Activated CD4-positive, alpha-beta memory T cell treated with anti-CD3 and anti-CD28 coated beads for 36 hours (primary cell): ENCODE results near the gene RIMS3. TPM values are rescaled to one million over a fixed set of nuclear protein-coding genes. Genes with fewer than 3 reads are reported as not detected.

ENCODE experiments used
- CTCF ChIA-PET: fragments of 350-600 bp; sonication (Branson Sonifier 250); formaldehyde crosslinking; loops from one replicate; lab custom pipeline; 2021; ENCODE audit warnings: antibody characterized with exemption, inconsistent platforms; lab: Charles Lee
- POLR2A ChIA-PET: fragments of 350-600 bp; sonication (Branson Sonifier 250); formaldehyde crosslinking; loops from one replicate; lab custom pipeline; 2021; ENCODE audit warnings: antibody characterized with exemption; lab: Charles Lee
- DNase-seq: peaks from one replicate; pipeline ENCODE4 v3.0.0-alpha.2; 2020
- H3K27ac Mint-ChIP-seq: one replicate; pipeline ENCODE4 v1.8.0; 2021; ENCODE audit warnings: mixed read lengths
- H3K27me3 Mint-ChIP-seq: one replicate; pipeline ENCODE4 v1.8.0; 2021; ENCODE audit warnings: mixed read lengths
- H3K36me3 Mint-ChIP-seq: one replicate; pipeline ENCODE4 v1.8.0; 2021; ENCODE audit warnings: mixed read lengths
- H3K4me1 Mint-ChIP-seq: one replicate; pipeline ENCODE4 v1.8.0; 2021; ENCODE audit warnings: low read depth, mixed read lengths
- H3K4me3 Mint-ChIP-seq: one replicate; pipeline ENCODE4 v1.8.0; 2021; ENCODE audit warnings: mild to moderate bottlenecking, mixed read lengths
- H3K9me3 Mint-ChIP-seq: one replicate; pipeline ENCODE4 v1.8.0; 2021; ENCODE audit warnings: mixed read lengths
- intact Hi-C: fragments of 100-400 bp; cut with micrococcal nuclease; formaldehyde crosslinking; loops from one replicate; pipeline ENCODE4 v1.15.1; 2023
- total RNA-seq, 2 experiments: library from RNA; stranded (reverse); gene quantifications; one replicate each; pipeline ENCODE4 v1.2.3, GENCODE V29; 2021

RIMS3 gene
- 1 to 10 TPM; 3.7 to 4.0 TPM for total RNA-seq

DNA sequence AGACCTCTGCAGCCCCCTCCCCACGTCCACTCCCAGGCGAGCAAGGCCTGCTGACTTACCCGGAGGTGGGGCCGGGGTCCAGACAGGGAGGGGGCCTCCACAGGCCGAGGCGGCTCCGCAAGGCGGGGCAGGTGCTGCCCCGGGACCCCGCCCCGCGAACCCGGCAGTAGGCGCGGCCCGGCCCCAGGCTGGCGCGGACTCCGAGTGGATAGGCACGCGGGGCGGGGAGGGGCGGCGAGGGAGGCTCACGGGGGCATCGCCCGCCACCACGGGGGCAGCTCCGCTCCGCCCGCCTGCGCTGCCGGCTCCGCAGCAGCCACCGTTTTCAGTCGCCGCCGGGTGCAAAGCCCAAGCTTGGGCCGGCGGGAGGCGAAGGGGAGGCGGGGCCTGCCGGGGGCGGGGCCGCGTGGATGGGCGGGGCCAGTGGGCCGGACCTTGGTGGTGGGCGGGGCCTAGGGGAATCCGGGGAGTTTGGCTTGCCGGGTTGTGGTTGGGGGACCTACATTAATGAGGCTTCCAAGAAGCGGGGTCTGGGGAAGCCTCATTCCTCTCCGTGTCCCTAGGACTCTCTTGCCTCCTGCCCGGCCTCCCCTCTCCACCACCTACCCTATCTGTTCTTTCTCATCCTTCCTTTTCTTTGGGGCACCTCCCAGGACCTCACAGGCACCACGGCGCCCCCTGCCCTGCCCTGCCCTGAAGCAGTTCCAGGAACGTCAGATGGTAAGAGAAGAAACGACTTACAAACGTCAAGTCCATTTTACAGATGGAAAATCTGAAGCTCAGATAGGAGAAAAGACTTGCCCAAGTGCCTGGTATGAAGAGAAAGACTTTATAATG, at the start of gene RIMS3:
RIMS3 (minus strand) TSS at position 348 of the 837 bp plus-strand sequence. CDS start 23,757 bp downstream, outside the sequence.
- no peaks in the 10 kb centered on the region for H3K9me3 Mint-ChIP-seq
- no peak within 1 kb of the TSS for H3K27ac Mint-ChIP-seq
- no peaks in the 10 kb centered on the region for H3K27me3 Mint-ChIP-seq
- peaks cover 16% of the 10 kb centered on the region for H3K4me1 Mint-ChIP-seq
- peak within 1 kb of the TSS; percentile 73 for H3K4me3 Mint-ChIP-seq
- intact Hi-C loops = loop anchor here (5.0 kb wide), 2 partner anchors 187 to 523 kb away; no protein-coding TSS in a partner anchor
- H3K36me3 Mint-ChIP-seq = no peaks in the 10 kb centered on the region
- ChIA-PET POLR2A (interaction anchor here (0.8 kb wide), 1 partner anchor 26 kb away, joined by 3 read pairs; the partner anchor contains the start of gene NFYC), CTCF (interaction anchor here (1.1 to 1.2 kb wide), 2 partner anchors 66 to 107 kb away, joined by 3 to 4 read pairs; no protein-coding TSS in a partner anchor)
- peak; percentile 91 for DNase-seq

DNA sequence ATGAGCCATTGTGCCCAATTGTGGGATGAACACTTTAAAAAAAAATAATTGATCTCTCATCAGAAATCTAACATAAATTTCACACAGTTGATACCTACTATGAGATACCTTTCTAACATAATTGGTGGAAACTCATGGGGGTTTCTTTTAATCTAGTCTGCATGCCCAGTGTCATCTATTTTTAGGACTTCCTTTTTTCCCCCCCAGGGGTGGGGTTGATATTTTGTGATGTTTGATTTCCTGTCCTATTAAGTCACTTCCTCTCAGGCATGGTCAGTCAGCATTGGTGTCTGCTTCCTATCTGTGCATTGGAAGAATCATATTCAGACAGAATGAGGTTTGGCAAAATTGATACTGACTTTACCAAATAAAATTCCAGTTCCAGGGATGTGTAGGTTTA, 47.5 kb upstream of the RIMS3 start:
- H3K36me3 Mint-ChIP-seq = peaks cover 6% of the 10 kb centered on the region
- H3K27ac Mint-ChIP-seq = peak overlapping the region; percentile 69
- H3K4me3 Mint-ChIP-seq = no peak overlapping the region
- H3K4me1 Mint-ChIP-seq = peaks cover 65% of the 10 kb centered on the region
- ChIA-PET CTCF (no interaction called here), POLR2A (no interaction called here)
- H3K9me3 Mint-ChIP-seq = no peaks in the 10 kb centered on the region
- intact Hi-C loops = no loop called here
- DNase-seq = no peak
- no peaks in the 10 kb centered on the region for H3K27me3 Mint-ChIP-seq

DNA sequence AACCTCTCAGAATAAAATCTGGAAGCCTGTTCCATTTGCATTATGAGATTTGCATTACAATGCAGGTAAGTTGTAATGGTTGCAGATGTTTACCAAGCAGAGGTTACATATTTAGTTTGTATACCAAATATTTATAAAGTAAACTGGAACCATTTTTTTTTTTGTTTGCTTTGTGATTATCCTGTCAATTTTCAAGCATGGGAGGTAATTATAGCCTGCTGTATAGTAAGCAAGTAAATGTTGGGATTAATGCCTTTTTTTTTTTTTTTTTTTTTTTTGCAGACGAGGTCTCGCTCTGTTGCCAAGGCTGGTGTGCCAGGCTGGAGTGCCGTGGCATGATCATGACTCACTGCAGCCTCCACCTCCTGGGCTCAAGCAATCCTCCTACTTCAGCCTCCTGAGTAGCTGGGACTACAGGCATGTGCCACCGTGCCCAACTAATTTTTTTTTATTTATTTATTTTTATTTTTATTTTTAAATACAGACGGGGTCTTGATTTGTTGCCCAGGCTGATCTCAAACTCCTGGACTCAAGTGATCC, 47.0 kb upstream of the RIMS3 start:
- ChIA-PET CTCF (interaction anchor here (1.2 kb wide), 1 partner anchor 9 kb away, joined by 4 read pairs; no protein-coding TSS in a partner anchor), POLR2A (interaction anchor here (1.4 kb wide), 1 partner anchor 21 kb away, joined by 4 read pairs; the partner anchor contains the start of gene NFYC)
- Mint-ChIP-seq H3K36me3 (peaks cover 6% of the 10 kb centered on the region), H3K27ac (no peak overlapping the region), H3K9me3 (no peaks in the 10 kb centered on the region), H3K4me3 (no peak overlapping the region), H3K4me1 (peaks cover 66% of the 10 kb centered on the region), H3K27me3 (no peaks in the 10 kb centered on the region)
- no peak for DNase-seq
- intact Hi-C loops = no loop called here

DNA sequence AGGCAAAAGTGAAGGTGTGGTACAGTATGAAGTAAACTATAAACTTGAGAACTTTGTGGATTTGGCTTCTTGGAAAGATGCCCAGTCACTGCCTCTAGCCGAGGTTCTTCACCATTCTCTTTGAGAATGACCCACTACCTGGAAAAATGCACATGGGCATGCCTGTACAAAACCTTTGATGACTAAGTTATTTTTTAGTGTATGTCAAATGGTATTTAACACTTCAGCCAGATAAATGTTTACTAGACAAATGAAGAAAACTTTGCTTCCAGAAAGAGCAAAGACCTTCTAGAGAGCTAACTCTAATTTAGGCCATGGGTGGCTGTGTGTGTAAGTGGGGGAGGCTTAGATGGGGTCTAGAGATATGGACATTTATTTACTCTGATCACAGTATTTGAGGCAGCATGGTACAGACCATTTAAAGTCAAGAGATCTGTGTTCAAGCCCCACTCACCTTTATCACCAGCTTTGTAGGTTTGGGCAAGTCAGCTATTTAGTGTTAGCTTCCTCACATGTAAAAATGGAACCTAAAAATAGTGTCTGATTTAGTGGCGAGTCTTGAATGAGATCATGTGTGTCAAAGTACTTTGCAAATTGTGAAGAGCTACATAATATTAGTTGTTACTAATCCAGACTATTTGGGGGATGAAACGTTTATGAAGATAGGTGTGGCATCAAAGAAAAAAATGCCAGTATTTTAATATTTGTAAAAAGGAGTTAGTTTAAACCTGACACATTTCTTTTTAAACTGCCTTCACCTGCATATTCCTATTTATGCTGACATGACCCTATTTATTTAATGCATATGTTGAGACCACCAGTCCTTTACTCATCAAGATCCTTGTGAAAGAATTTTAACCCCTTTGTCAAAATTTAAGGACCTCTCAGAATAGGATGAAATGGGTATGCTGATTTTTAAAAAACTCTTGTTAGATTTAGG, 46.3 kb upstream of the RIMS3 start:
- intact Hi-C loops = no loop called here
- Mint-ChIP-seq H3K27me3 (no peaks in the 10 kb centered on the region), H3K4me1 (peaks cover 61% of the 10 kb centered on the region), H3K9me3 (no peaks in the 10 kb centered on the region), H3K27ac (peak overlapping the region; percentile 52), H3K4me3 (no peak overlapping the region), H3K36me3 (peaks cover 6% of the 10 kb centered on the region)
- POLR2A ChIA-PET = interaction anchor here (1.4 kb wide), 1 partner anchor 20 kb away, joined by 4 read pairs; the partner anchor contains the start of gene NFYC
- peak; percentile 22 for DNase-seq
- CTCF ChIA-PET = interaction anchor here (0.8 to 1.2 kb wide), 2 partner anchors 10 to 82 kb away, joined by 3 to 4 read pairs; no protein-coding TSS in a partner anchor

DNA sequence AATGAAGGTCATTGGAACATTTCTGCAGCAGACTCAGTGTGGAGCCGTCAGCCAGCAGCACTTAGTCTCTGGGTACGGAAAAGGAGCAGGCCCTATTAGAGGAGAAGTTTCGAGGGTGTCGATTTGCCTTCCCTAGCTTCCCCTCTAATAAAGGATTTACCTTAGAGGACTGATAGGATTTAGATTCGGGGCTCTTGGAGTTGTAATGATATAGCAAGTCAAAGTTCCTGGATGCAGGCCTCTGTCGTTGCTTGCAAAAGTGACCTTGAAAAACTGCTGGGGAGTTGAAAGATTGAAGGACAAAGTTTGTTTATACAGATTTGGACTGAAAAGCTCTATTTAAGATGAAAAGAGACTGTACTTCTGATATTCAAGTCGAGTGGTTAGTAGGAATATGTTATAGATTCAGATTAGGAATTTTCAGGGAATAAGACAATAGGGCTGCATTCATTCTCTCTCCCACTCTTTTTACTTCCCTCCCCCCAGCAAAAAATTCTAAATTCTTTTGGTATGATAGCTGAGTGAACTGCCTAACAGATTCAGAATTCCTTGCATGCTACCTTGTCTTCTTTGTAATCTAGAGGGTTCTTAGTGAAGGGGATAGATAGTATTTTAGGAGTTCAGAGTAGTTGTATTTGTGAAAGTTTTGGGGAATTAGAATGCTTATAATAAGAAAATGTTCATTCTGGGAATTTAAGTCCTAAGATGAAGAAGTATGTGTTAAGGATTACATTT, 45.3 kb upstream of the RIMS3 start:
- H3K4me1 Mint-ChIP-seq = peaks cover 56% of the 10 kb centered on the region
- peak overlapping the region; percentile 52 for H3K27ac Mint-ChIP-seq
- no peaks in the 10 kb centered on the region for H3K9me3 Mint-ChIP-seq
- H3K27me3 Mint-ChIP-seq = no peaks in the 10 kb centered on the region
- H3K36me3 Mint-ChIP-seq = peaks cover 6% of the 10 kb centered on the region
- H3K4me3 Mint-ChIP-seq = no peak overlapping the region
- ChIA-PET CTCF (interaction anchor here (0.9 kb wide), 1 partner anchor 19 kb away, joined by 3 read pairs; the partner anchor contains the start of gene NFYC), POLR2A (interaction anchor here (1.4 kb wide), 1 partner anchor 19 kb away, joined by 4 read pairs; the partner anchor contains the start of gene NFYC)
- no peak for DNase-seq
- intact Hi-C loops = no loop called here

DNA sequence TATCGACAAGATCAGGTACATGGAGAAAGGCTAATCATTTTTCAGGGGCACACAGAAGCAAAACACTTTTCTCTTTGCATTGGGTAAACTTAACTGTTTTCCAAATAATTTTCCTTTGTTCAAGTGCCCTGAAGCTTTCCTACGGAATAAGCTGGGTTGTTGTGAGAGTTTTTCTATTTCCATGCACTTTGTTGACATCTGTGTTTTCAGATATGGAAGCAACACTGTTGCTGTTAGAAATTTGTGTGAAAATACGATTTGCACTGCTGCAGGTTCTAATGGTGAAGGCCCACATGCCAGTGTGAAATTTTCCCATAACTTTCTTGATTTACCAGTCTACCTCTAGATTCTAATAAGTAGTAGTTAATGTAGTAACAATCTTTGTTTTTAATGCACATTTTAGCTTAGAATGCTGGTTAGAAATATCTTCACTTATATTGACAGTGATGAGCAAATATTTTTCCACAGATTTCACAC, 44.4 kb upstream of the RIMS3 start:
- POLR2A ChIA-PET = interaction anchor here (2.2 kb wide), 1 partner anchor 16 kb away, joined by 6 read pairs; no protein-coding TSS in a partner anchor
- H3K36me3 Mint-ChIP-seq = peaks cover 6% of the 10 kb centered on the region
- intact Hi-C loops = loop anchor here (1.0 kb wide), 1 partner anchor 19 kb away; the partner anchor contains the start of gene NFYC
- H3K27ac Mint-ChIP-seq = peak overlapping the region; percentile 89
- H3K4me3 Mint-ChIP-seq = peak overlapping the region; percentile 87
- H3K9me3 Mint-ChIP-seq = no peaks in the 10 kb centered on the region
- H3K4me1 Mint-ChIP-seq = peaks cover 58% of the 10 kb centered on the region
- no peaks in the 10 kb centered on the region for H3K27me3 Mint-ChIP-seq
- DNase-seq = no peak
- CTCF ChIA-PET = interaction anchor here (0.9 to 1.3 kb wide), 2 partner anchors 18 to 41 kb away, joined by 3 read pairs; partner anchors contain the start of gene NFYC

DNA sequence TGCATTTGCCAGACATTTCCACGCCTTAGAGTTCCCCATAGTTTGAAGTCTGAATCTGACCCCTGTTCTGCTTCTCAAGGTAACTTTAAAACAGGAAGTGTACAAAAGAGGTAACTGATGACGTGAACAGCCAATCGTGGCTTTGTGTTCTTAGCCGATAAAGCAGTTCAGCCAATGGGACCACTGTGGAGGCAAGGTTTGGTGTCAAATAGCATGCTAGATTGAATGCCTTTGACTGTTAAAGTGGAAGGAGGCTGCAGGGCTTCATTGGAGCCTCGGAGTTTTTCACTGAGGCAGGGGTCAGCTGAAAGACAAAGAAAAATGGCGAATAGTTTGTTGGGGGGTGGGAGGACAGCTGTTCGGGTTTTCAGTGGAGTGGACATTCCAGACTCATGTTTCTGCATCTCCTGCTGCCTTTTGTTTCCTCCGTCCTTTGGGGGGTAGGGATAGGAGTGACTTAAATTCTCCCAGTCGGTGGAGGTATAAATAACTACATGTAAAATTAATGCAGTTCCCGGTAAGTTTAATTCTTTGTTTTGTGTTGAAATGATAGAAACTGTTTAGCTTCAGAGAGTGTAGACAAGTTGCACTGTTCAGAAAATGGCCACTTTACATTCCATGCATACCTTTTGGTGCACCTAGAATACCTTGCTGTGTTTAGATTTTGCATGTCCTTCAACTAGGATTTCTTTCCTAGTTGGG, 43.8 kb upstream of the RIMS3 start:
- POLR2A ChIA-PET = interaction anchor here (1.3 to 2.2 kb wide), 2 partner anchors 15 to 18 kb away, joined by 3 to 6 read pairs; partner anchors contain the start of gene NFYC
- no peaks in the 10 kb centered on the region for H3K9me3 Mint-ChIP-seq
- H3K36me3 Mint-ChIP-seq = peaks cover 6% of the 10 kb centered on the region

DNA sequence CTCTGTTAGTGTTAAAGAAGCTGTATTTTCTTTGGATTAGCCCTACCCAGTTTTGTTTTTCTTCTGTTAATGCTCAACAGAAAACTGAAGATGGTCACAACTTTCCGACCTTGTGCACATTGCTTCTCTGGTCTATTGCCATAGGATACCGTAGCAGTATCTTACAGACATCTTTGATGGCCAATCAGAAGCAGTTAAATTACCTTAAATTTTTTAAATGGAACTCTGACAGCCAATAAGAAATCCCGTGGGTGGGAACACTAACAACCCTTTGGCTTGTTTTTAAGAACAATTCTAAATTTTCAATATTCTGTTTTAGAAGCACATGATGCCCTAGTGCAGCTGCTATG, 43.2 kb upstream of the RIMS3 start:
- peaks cover 66% of the 10 kb centered on the region for H3K4me1 Mint-ChIP-seq
- ChIA-PET POLR2A (interaction anchor here (1.3 to 2.2 kb wide), 2 partner anchors 15 to 17 kb away, joined by 3 to 6 read pairs; partner anchors contain the start of gene NFYC), CTCF (interaction anchor here (1.3 to 1.4 kb wide), 2 partner anchors 40 to 65 kb away, joined by 3 to 4 read pairs; no protein-coding TSS in a partner anchor)
- H3K27ac Mint-ChIP-seq = peak overlapping the region; percentile 89
- H3K9me3 Mint-ChIP-seq = no peaks in the 10 kb centered on the region
- peak overlapping the region; percentile 87 for H3K4me3 Mint-ChIP-seq
- peaks cover 6% of the 10 kb centered on the region for H3K36me3 Mint-ChIP-seq
- intact Hi-C loops = loop anchor here (1.0 kb wide), 1 partner anchor 17 kb away; the partner anchor contains the start of gene NFYC
- DNase-seq = no peak
- H3K27me3 Mint-ChIP-seq = no peaks in the 10 kb centered on the region

More for the DNA sequence above, 43.8 kb upstream of the RIMS3 start:
- H3K4me1 Mint-ChIP-seq = peaks cover 63% of the 10 kb centered on the region
- intact Hi-C loops = loop anchor here (1.0 kb wide), 1 partner anchor 18 kb away; the partner anchor contains the start of gene NFYC
- H3K27ac Mint-ChIP-seq = peak overlapping the region; percentile 89
- no peaks in the 10 kb centered on the region for H3K27me3 Mint-ChIP-seq
- DNase-seq = peak; percentile 79
- CTCF ChIA-PET = interaction anchor here (0.9 to 1.4 kb wide), 3 partner anchors 18 to 65 kb away, joined by 3 to 4 read pairs (median 3); partner anchors contain the start of gene NFYC
- peak overlapping the region; percentile 87 for H3K4me3 Mint-ChIP-seq

DNA sequence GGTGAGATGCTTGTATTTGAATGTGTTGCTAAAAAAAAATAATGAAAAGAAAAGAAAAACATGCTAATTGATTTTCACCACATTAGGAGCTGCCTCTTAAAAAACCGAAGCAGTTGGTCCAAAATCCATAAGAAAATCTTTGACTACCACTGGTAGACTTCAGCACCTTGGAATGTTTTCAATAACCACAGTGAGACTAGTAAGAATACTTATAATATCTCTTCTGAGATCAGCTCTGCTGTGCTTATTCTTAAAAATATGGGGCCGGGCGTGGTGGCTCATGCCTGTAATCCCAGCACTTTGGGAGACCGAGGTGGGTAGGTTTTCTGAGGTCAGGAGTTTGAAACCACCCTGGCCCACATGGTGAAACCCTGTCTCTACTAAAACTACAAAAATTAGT, 41.1 kb upstream of the RIMS3 start:
- Mint-ChIP-seq H3K9me3 (no peaks in the 10 kb centered on the region), H3K27ac (no peak overlapping the region), H3K36me3 (no peaks in the 10 kb centered on the region), H3K4me1 (peaks cover 67% of the 10 kb centered on the region), H3K4me3 (no peak overlapping the region), H3K27me3 (no peaks in the 10 kb centered on the region)
- ChIA-PET POLR2A (no interaction called here), CTCF (interaction anchor here (0.7 to 1.1 kb wide), 2 partner anchors 13 to 15 kb away, joined by 3 read pairs; partner anchors contain the start of gene NFYC)
- DNase-seq = no peak
- intact Hi-C loops = no loop called here
